ENCODE measurements around the gene PLCB4.

PLCB4 gene

GRCh38 chr20:9206486-9206885 is 137.6 kb downstream of the PLCB4 start:
- H3K4me3 ChIP-seq, result no peak overlapping the region
- no peak overlapping the region for H3K27ac ChIP-seq

DNA sequence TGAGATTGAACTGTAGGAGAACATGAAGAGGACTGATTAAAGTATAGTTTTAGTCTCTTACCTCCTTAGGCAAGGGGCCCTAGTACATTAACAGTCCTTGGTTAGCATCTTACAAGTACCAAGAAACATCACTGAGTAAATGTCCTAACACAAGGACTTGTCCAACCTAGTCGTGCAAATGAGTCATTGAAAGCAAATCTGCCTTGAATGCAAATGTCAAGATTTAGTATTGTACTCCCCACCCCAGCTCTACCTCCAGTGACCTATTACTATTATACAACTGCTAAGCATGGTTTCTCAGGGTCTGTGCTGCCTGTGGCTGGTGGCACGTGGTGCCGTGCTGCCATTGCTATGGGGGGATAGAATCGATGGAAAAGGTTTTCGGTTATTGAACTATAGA is 138.4 kb downstream of the PLCB4 start:
- H3K27ac ChIP-seq, result no peak overlapping the region
- H3K4me3 ChIP-seq, result no peak overlapping the region

GRCh38 chr20:9210356-9210755 is 141.5 kb downstream of the PLCB4 start:
- Histone ChIP-seq H3K4me3 (no peak overlapping the region), H3K27ac (no peak overlapping the region)

GRCh38 chr20:9211016-9211760 is 142.3 kb downstream of the PLCB4 start:
- no peak overlapping the region for H3K27ac ChIP-seq
- H3K4me3 ChIP-seq, result no peak overlapping the region

- no peak overlapping the region for H3K27ac ChIP-seq
- no peak overlapping the region for H3K4me3 ChIP-seq
Measured at GRCh38 chr20:9212735-9213134, 143.8 kb downstream of the PLCB4 start.

DNA sequence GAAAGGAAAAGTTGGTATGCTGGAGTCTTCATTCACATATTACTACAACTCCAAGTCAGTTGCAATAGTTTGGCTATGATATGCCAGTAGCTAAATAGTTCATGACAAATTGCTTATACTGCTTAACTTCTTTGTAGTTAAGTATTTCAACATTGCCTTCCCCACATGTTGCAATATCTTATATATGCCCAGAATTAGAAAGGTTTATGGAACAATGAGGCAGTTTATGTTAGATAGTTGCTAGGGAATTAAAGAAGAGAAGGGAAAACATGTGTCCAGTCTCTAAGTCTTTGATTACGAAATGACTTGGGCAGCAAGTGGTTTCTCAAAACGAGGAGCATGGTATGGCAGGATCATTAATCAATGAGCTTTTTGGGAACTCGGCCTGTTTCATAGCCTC is 145.8 kb downstream of the PLCB4 start:
- Histone ChIP-seq H3K27ac (no peak overlapping the region), H3K4me3 (no peak overlapping the region)

DNA sequence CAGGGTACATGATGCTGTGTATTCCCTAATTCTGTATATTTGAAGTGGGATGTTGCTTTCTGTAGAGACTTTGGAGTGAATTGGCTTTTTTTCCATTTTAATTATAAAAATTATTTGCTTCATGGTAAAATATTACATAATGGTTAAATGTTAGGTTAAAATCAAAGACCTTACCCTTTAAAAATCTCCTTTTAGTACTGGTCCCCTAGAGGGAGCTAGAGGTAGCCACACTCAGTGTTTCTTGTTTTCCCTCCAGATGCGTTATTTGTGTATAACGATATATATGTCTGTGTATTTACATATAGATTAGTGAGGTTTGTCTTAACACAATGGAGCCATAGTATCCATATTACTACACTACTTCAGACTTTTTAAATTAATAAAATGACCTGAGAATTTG is 146.7 kb downstream of the PLCB4 start:
- no peak overlapping the region for H3K4me3 ChIP-seq
- H3K27ac ChIP-seq, result no peak overlapping the region

DNA sequence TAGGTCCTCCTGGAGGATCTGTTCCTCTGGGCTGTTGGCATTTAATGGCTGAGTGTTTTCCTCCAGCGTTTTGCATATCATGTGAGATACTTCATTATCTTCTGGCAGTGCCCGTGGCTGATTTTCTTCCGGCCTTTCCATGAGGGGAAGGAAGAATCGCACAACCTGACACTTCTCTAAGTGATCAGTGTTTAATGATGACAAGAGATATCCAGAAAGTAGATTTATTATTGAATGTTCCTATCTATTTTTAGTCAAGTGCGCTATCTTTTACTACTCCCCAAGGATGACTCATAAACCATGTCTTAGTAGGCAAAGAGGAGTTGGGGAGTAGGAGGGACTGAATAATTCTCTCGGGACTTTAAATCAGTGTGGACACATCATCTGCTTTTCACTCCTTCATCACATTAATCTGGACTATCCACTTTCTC is 149.7 kb downstream of the PLCB4 start:
- H3K27ac ChIP-seq, result no peak overlapping the region
- no peak overlapping the region for H3K4me3 ChIP-seq

GRCh38 chr20:9220874-9221547 is 152.1 kb downstream of the PLCB4 start:
- Histone ChIP-seq H3K27ac (no peak overlapping the region), H3K4me3 (no peak overlapping the region)

DNA sequence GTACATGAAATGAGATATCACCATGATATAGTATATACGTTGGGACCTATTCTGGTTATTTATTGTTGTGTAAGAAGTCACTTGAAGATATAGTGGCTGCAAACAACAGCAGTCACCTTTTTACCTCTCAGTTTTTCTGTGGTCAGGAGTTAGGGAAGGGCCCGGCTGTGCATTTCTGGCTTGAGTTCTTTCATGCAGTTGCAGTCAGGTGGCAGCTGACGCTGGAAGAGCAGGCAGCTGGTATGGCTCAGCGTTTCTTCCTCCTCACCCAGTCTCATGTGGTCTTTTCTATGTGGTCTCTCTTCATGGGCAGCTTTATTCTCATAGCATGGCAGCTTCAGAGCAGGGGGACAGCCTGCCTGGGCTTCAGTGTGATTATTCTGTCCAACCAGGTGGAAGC is 154.4 kb downstream of the PLCB4 start:
- H3K27ac ChIP-seq, result no peak overlapping the region
- H3K4me3 ChIP-seq, result no peak overlapping the region

DNA sequence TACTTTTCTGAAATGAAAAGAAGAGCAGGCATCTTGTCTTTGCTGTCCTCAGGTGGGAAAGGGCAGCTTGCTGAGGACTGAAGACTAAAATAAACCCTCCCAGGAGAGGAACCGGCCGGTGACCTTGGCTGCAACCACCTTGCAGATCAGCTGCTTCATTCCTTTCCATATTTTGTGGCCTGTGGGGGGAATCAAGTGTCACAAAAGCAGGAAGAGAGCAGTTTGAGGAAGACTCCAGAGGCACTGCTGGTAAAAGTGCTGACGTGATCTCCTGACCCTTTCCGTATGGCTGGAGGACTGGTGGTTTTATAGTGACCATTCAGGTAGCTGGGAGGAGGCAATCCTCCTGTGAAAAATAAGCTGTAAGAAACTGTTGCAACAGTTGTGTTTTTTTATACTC is 157.0 kb downstream of the PLCB4 start:
- no peak overlapping the region for H3K4me3 ChIP-seq
- H3K27ac ChIP-seq, result no peak overlapping the region

DNA sequence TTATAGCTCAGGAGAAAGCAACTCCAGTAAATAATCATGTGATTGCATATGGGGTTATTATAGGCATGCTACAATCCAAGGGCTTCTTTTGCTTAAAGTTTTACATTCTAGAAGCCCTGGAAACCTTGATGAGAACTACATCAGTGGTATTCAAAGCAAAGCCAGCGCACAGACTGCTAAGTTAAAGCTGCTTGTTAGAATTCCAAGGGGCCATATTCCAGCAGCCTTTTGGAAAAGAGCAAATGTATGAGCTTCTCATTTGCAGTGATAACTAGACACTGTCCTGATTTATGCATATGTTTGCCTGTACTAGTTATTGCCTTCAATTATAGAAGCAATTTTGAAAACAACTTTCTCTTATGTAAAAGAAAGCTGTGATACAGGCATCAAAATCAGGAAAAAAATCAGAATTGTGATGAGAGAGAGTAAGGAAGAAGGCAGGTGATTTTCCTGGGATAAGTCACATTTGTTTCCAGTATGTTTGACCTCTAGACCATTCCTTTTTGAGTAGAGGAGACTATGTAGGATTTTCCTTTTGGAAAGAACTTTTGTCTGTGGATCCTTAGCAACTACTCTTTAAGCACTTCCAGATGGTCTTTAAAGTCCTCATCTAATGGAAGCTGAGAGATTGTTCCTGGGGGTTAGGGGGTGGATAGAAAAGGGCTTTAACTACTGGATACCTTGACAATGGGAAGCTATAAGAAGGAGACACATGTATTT is 159.2 kb downstream of the PLCB4 start:
- no peak overlapping the region for H3K27ac ChIP-seq
- H3K4me3 ChIP-seq, result no peak overlapping the region

- Histone ChIP-seq H3K4me3 (no peak overlapping the region), H3K27ac (peak overlapping the region in 1 of 21 experiments; percentile 1)
Measured at GRCh38 chr20:9228774-9229450, 160.0 kb downstream of the PLCB4 start.

DNA sequence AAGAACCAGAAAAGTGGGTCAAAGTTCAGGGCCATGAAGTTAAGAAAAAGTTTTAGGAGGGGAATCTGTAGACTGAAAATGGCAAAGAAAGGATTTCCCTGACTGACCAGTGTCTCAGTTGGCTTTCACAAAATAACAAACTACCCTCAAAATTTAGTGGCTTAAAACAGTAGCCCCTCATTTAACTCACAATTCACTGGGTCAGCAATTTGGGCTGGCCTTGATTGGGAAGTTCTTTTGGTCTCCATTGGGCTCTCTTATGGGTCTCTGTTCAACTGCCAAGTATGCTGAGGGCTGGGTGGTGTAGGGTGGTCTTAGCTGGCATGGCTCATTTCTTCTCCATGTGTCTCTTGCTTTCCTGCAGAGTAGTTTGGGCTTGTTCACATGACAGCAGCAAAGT is 161.5 kb downstream of the PLCB4 start:
- Histone ChIP-seq H3K27ac (no peak overlapping the region), H3K4me3 (no peak overlapping the region)

DNA sequence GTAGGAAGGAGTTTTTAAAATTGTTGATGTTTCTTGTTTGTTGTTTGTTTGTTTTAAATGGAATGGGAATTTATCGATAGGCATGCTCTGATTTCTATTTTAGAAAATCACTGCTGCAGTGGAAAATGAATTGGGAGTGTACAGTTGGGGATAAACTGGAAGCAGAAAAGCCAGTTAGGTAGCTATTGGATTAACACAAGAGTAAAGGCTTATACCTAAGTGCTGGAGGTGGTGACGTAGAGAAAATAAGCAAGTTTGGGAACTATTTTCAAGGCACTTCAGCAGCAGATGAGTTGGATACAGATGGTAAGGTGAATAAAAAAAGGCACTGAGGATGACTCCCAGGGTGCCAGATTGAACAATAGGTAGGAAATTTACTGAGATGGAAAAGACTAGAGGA is 164.9 kb downstream of the PLCB4 start:
- H3K27ac ChIP-seq, result no peak overlapping the region

GRCh38 chr20:9235518-9235917 is 166.6 kb downstream of the PLCB4 start:
- no peak overlapping the region for H3K4me3 ChIP-seq
- H3K27ac ChIP-seq, result no peak overlapping the region

More for the DNA sequence above, 164.9 kb downstream of the PLCB4 start:
- H3K4me3 ChIP-seq, result no peak overlapping the region

- Histone ChIP-seq H3K27ac (no peak overlapping the region), H3K4me3 (no peak overlapping the region)
Measured at GRCh38 chr20:9236458-9236857, 167.6 kb downstream of the PLCB4 start.

DNA sequence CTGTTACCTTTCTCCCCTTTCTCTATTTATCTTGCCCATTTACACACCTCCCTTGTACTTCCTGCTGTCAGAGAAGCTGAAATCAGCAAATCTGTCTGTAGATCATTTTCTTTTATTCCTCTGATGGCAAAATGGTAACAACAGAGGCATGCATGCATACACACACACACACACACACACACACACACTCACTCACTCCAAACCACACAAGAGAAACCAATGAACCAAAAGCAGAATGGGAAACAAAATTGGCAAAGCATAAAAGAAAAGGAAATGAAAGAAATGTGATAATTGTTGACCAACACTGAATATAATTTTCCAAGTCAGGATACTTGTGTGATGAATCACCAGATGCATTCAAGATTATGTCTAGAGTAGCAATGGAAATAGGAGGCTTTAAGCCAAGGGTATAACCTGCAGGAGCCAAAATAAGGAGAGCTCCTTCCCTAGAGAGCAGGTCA is 172.4 kb downstream of the PLCB4 start:
- Histone ChIP-seq H3K4me3 (no peak overlapping the region), H3K27ac (peak overlapping the region in 4 of 21 experiments; percentile 24 to 63 (median 36))

DNA sequence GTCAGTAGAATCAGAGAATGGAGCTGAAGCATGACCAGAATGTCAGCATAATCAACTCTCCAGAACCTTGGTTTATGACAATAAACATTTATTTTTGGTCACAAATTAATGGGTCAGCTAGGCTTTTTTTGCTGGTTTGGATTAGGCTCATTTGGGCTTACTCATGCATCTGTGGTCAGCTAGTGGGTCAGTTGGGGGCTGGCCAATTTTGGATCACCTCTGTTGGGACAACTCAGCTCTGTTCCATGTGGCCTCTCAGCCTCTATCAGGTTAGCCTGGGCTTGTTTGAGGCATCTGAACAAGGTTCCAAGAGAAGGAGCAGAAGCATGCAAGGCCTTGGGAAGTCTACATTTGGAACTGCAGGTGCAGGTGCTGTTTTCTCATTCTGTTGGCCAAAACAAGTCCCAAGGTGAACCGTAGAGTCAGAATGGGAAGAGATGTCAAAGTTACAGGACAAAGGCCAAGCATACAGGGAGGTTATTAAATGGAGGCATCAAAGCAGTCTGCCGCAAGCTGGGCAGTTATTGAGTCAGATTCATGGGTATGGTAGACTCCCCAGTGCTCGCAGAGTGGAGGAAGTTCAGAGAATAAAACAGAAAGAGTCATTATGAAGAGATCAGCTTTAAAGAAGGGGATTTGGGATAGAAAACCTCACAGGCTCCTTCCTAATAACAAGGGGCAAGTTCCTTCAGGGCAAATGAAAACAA is 173.0 kb downstream of the PLCB4 start:
- no peak overlapping the region for H3K4me3 ChIP-seq
- peak overlapping the region in 4 of 21 experiments; percentile 11 to 61 (median 30) for H3K27ac ChIP-seq

- no peak overlapping the region for H3K27ac ChIP-seq
- no peak overlapping the region for H3K4me3 ChIP-seq
Measured at GRCh38 chr20:9243986-9244385, 175.1 kb downstream of the PLCB4 start.
